Mesenchymal stem cell (in vitro differentiated cells and primary cell): ENCODE data around the gene SLC39A6.

Source experiments
- DNase-seq: peaks from one replicate; pipeline ENCODE4 v3.0.0-alpha.2; 2013
- H2AFZ ChIP-seq: one replicate; pipeline ENCODE4 v1.6.1; 2013; ENCODE audit warnings: low read depth, mild to moderate bottlenecking, control low read depth, inconsistent platforms, low read length, moderate library complexity
- H2AK5ac ChIP-seq: 2 replicates; pipeline ENCODE4 v1.6.1; 2013; ENCODE audit warnings: low read length, moderate library complexity, mild to moderate bottlenecking, inconsistent platforms; ENCODE audit not compliant: severe bottlenecking
- H2BK120ac ChIP-seq: one replicate; pipeline ENCODE4 v1.6.1; 2013; ENCODE audit warnings: low read depth, mild to moderate bottlenecking, inconsistent platforms, low read length, moderate library complexity
- H2BK12ac ChIP-seq, 2 experiments: one replicate each; pipeline ENCODE4 v1.6.1; 2013; ENCODE audit warnings: inconsistent platforms in 2 of 2, low read length in 2 of 2, mild to moderate bottlenecking in 2 of 2, moderate library complexity in 2 of 2, control low read depth in 1 of 2
- H2BK15ac ChIP-seq: one replicate; pipeline ENCODE4 v1.6.1; 2013; ENCODE audit warnings: mild to moderate bottlenecking, low read depth, inconsistent platforms; ENCODE audit not compliant: poor library complexity, severe bottlenecking
- H2BK5ac ChIP-seq: 2 replicates; pipeline ENCODE4 v1.6.1; 2013; ENCODE audit warnings: low read depth, mild to moderate bottlenecking, low read length, control low read depth, inconsistent platforms; ENCODE audit not compliant: poor library complexity, severe bottlenecking
- H3K14ac ChIP-seq, 2 experiments: one replicate each; pipeline ENCODE4 v1.6.1; 2013; ENCODE audit warnings: inconsistent platforms in 2 of 2, low read length in 2 of 2, control low read depth in 1 of 2, mild to moderate bottlenecking in 1 of 2, moderate library complexity in 1 of 2
- H3K18ac ChIP-seq, 2 experiments: one replicate each; pipeline ENCODE4 v1.6.1; 2013; ENCODE audit warnings: inconsistent platforms in 2 of 2, low read length in 2 of 2, control low read depth in 1 of 2, low read depth in 1 of 2, mild to moderate bottlenecking in 1 of 2
- H3K23ac ChIP-seq, 2 experiments: one replicate each; pipeline ENCODE4 v1.6.1; 2013; ENCODE audit warnings: inconsistent platforms in 2 of 2, low read length in 2 of 2, mild to moderate bottlenecking in 2 of 2, moderate library complexity in 2 of 2, control low read depth in 1 of 2
- H3K27ac ChIP-seq: 2 replicates; pipeline ENCODE4 v1.5.1; 2013; ENCODE audit warnings: mild to moderate bottlenecking, moderate library complexity, low read length, control low read depth, inconsistent platforms; ENCODE audit not compliant: poor library complexity, severe bottlenecking
- H3K27me3 ChIP-seq, 2 experiments: 2 replicates each; pipeline versions ENCODE4 v1.6.1 to v1.7.0; 2013; ENCODE audit warnings: low read length in 2 of 2, mild to moderate bottlenecking in 2 of 2, moderate library complexity in 2 of 2, control low read depth in 1 of 2, inconsistent platforms in 1 of 2; ENCODE audit not compliant: control insufficient read depth in 1 of 2, insufficient read depth in 1 of 2
- H3K36me3 ChIP-seq, 2 experiments: 2 replicates each; pipeline versions ENCODE4 v1.6.1 to v1.7.0; 2013; ENCODE audit warnings: low read length in 2 of 2, control low read depth in 1 of 2, inconsistent platforms in 1 of 2, low read depth in 1 of 2, mild to moderate bottlenecking in 1 of 2; ENCODE audit not compliant: insufficient read depth in 2 of 2, control insufficient read depth in 1 of 2
- H3K4ac ChIP-seq, 2 experiments: one replicate each; pipeline ENCODE4 v1.6.1; 2013; ENCODE audit warnings: inconsistent platforms in 2 of 2, low read length in 2 of 2, mild to moderate bottlenecking in 2 of 2, moderate library complexity in 2 of 2, control low read depth in 1 of 2, low read depth in 1 of 2
- H3K4me1 ChIP-seq: 2 replicates; pipeline ENCODE4 v1.6.1; 2013; ENCODE audit warnings: low read depth, low read length, control low read depth; ENCODE audit not compliant: control insufficient read depth, insufficient read depth
- H3K4me2 ChIP-seq: 2 replicates; pipeline ENCODE4 v1.6.1; 2013; ENCODE audit warnings: low read length, mild to moderate bottlenecking, inconsistent platforms; ENCODE audit not compliant: poor library complexity, severe bottlenecking
- H3K4me3 ChIP-seq, 2 experiments: 2 replicates each; pipeline versions ENCODE4 v1.5.1 to v1.7.0; 2013; ENCODE audit warnings: low read length in 2 of 2, mild to moderate bottlenecking in 2 of 2, control low read depth in 1 of 2, low read depth in 1 of 2; ENCODE audit not compliant: insufficient read depth in 1 of 2
- H3K79me1 ChIP-seq: replicated peaks from 2 replicates; pipeline ENCODE4 v1.6.1; 2013; ENCODE audit warnings: mild to moderate bottlenecking, control low read depth, low read length, inconsistent platforms; ENCODE audit not compliant: poor library complexity, severe bottlenecking
- H3K9ac ChIP-seq: 2 replicates; pipeline ENCODE4 v1.7.0; 2013; ENCODE audit warnings: mild to moderate bottlenecking, low read length, moderate library complexity
- H3K9me3 ChIP-seq: 2 replicates; pipeline ENCODE4 v1.7.0; 2013; ENCODE audit warnings: mild to moderate bottlenecking, low read length; ENCODE audit not compliant: control insufficient read depth
- H4K8ac ChIP-seq: one replicate; pipeline ENCODE4 v1.6.1; 2013; ENCODE audit warnings: inconsistent platforms, mild to moderate bottlenecking, low read length, moderate library complexity
- H4K91ac ChIP-seq: one replicate; pipeline ENCODE4 v1.6.1; 2013; ENCODE audit warnings: mild to moderate bottlenecking, low read length, inconsistent platforms
- WGBS: methylation state at CpG from one replicate; pipeline ENCODE4 v1.1.7; 2013; ENCODE audit warnings: mixed read lengths; 5-methylcytosine and 5-hydroxymethylcytosine counted together

The SLC39A6 gene

GRCh38 chr18:36131692-36132483 lies 2.7 kb upstream of the SLC39A6 start:
- WGBS: 98% methylated on average over 8 of the region's 9 CpGs
- Histone ChIP-seq H3K9ac (no peak overlapping the region), H3K4ac (no peak overlapping the region), H2AK5ac (no peak overlapping the region), H3K4me2 (no peak overlapping the region), H3K27me3 (no peaks in the 10 kb centered on the region), H3K79me1 (peaks cover 2% of the 10 kb centered on the region), H3K23ac (no peak overlapping the region), H3K4me1 (peaks cover 17% of the 10 kb centered on the region), H4K8ac (no peak overlapping the region), H3K14ac (no peak overlapping the region), H2BK15ac (no peak overlapping the region), H2BK120ac (no peak overlapping the region), H4K91ac (no peak overlapping the region), H3K18ac (no peak overlapping the region), H2BK5ac (no peak overlapping the region), H3K9me3 (no peaks in the 10 kb centered on the region), H3K27ac (no peak overlapping the region), H3K36me3 (peaks cover 3 to 28% of the 10 kb centered on the region in 2 experiments), H2BK12ac (no peak overlapping the region), H2AFZ (no peak overlapping the region), H3K4me3 (peak overlapping the region in 1 of 2 experiments; percentile 100)
- DNase-seq: no peak

DNA sequence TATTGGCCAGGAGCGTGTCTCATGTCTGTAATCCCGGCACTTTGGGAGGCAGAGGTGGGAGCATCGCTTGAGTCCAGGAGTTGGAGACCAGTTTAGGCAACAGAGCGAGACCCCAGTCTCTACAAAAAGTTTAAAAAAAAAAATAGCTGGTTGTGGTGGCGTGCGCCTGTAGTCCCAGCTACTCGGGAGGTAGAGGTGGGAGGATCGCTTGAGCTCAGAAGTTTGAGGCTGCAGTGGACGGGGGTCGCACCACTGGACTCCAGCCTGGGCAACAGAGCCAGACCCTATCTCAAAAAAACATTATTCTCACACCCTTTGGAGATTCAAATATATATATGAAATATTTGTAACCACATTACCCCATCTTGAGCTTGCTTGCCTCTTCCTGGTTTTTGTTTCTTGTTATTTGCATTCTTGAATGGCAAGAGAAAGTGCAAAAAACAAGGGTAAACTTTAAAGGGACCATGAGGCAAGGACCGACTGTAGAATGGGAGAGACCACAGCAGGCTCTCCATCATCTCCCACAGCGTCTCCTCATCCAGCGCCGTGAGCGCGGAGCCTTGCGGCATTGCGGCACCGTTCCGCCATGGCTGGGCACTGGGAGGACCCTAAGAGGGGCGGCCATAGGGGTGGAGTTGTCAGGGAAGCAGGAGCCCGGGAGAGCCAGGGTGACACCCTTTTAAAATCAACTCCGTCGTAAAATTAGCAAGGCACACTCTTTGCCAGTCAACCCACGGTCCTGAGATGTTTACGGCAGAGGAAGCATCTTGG lies 1.9 kb upstream of the SLC39A6 start:
- Histone ChIP-seq H4K91ac (no peak overlapping the region), H2BK15ac (no peak overlapping the region), H3K4me1 (peaks cover 17% of the 10 kb centered on the region), H3K4me2 (peak overlapping the region; percentile 64), H3K27me3 (no peaks in the 10 kb centered on the region), H4K8ac (no peak overlapping the region), H2AFZ (no peak overlapping the region), H3K9me3 (no peaks in the 10 kb centered on the region), H3K23ac (peak overlapping the region in 1 of 2 experiments; percentile 10), H3K4ac (no peak overlapping the region), H3K14ac (no peak overlapping the region), H2BK120ac (no peak overlapping the region), H3K36me3 (peaks cover 5 to 26% of the 10 kb centered on the region in 2 experiments), H3K9ac (peak overlapping the region; percentile 97), H3K4me3 (peak overlapping the region; percentile 39 to 100), H3K18ac (no peak overlapping the region), H2AK5ac (no peak overlapping the region), H2BK5ac (no peak overlapping the region), H2BK12ac (no peak overlapping the region), H3K27ac (no peak overlapping the region), H3K79me1 (peaks cover 5% of the 10 kb centered on the region)
- 93% methylated on average over 23 of the region's 26 CpGs for WGBS
- no peak for DNase-seq

GRCh38 chr18:36130039-36130831 lies 1.1 kb upstream of the SLC39A6 start:
- peaks cover 5 to 27% of the 10 kb centered on the region in 2 experiments for H3K36me3 ChIP-seq
- peaks cover 7% of the 10 kb centered on the region for H3K79me1 ChIP-seq
- peak overlapping the region; percentile 15 for H2BK15ac ChIP-seq
- peak overlapping the region; percentile 46 for H3K4me2 ChIP-seq
- H3K9me3 ChIP-seq: no peaks in the 10 kb centered on the region
- DNase-seq: no peak
- peak overlapping the region in 1 of 2 experiments; percentile 8 for H3K14ac ChIP-seq
- no peak overlapping the region for H2AK5ac ChIP-seq
- H4K91ac ChIP-seq: peak overlapping the region; percentile 55
- no peaks in the 10 kb centered on the region for H3K27me3 ChIP-seq
- peak overlapping the region; percentile 74 to 100 for H3K4me3 ChIP-seq
- peak overlapping the region; percentile 92 for H3K27ac ChIP-seq
- H3K18ac ChIP-seq: peak overlapping the region; percentile 78
- no peak overlapping the region for H2BK5ac ChIP-seq
- H2AFZ ChIP-seq: peak overlapping the region; percentile 60
- peak overlapping the region; percentile 21 for H2BK120ac ChIP-seq
- peaks cover 17% of the 10 kb centered on the region for H3K4me1 ChIP-seq
- WGBS: 4% methylated on average over 28 of the region's 30 CpGs
- H3K23ac ChIP-seq: peak overlapping the region in 1 of 2 experiments; percentile 2
- H3K4ac ChIP-seq: peak overlapping the region; percentile 5 to 78
- H4K8ac ChIP-seq: peak overlapping the region; percentile 89
- H2BK12ac ChIP-seq: peak overlapping the region in 1 of 2 experiments; percentile 14
- peak overlapping the region; percentile 97 for H3K9ac ChIP-seq
